ENCODE results near the gene THSD4.

THSD4 gene

DNA sequence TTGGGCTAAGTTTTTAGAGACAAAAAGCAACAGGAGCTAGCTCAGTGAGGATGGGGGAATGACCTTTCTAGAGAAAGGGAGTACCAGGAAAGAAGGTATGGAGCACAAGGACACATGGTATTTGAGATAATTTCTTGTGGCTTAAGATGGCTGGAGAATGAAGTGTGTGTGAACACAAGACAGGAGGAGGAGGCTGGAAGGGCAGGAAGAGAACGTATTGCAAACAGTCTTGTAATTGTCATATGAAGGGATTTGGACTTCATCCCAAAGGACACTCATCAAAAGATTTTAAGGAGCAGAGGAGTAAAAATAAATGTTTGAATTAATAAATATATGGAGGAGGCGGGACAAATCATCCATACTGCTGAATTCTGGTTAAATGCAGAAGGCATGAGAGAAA lies 426.5 kb downstream of the THSD4 start:
- H3K4me3 ChIP-seq (ENCODE audit: low read depth in 1 of 2, low read length in 2 of 2), result no peak overlapping the region
- H3K36me3 ChIP-seq (ENCODE audit: insufficient read depth, low read length), result no peaks in the 10 kb centered on the region
- no peaks in the 10 kb centered on the region for H3K27me3 ChIP-seq (ENCODE audit: control insufficient read depth in 1 of 2, insufficient read depth in 2 of 2, low read length in 2 of 2)
- H3K9me3 ChIP-seq (ENCODE audit: low read length), result no peaks in the 10 kb centered on the region
- peaks cover under 1% of the 10 kb centered on the region for H3K4me1 ChIP-seq (ENCODE audit: insufficient read depth, low read length)
- no peak overlapping the region for H3K27ac ChIP-seq (ENCODE audit: low read depth, low read length)
- no peak overlapping the region for H3K9ac ChIP-seq (ENCODE audit: low read length)

DNA sequence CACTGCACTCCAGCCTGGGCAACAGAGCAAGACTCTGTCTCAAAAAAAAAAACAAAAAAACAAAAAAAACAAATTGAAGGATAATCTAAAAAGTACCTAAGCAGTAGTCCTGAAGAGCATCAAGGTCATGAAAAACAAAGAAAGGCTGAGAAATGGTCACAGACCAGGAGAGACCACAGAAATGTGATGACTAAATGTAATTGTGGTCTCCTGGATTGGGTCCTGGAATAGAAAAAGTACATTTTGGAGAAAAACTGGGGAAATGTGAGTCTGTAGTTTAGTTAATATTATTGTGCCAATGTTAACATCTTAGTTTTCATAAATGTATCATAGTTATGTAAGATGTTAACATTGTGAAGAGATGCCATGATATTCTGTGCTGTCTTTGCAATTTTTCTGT lies 427.6 kb downstream of the THSD4 start:
- Histone ChIP-seq H3K9me3 (ENCODE audit: low read length) (no peaks in the 10 kb centered on the region), H3K27ac (ENCODE audit: low read depth, low read length) (no peak overlapping the region), H3K36me3 (ENCODE audit: insufficient read depth, low read length) (no peaks in the 10 kb centered on the region), H3K4me3 (ENCODE audit: low read depth in 1 of 2, low read length in 2 of 2) (no peak overlapping the region), H3K9ac (ENCODE audit: low read length) (no peak overlapping the region), H3K27me3 (ENCODE audit: control insufficient read depth in 1 of 2, insufficient read depth in 2 of 2, low read length in 2 of 2) (no peaks in the 10 kb centered on the region), H3K4me1 (ENCODE audit: insufficient read depth, low read length) (peaks cover 11% of the 10 kb centered on the region)

GRCh38 chr15:71543413-71543812 lies 428.1 kb downstream of the THSD4 start:
- H3K27me3 ChIP-seq (ENCODE audit: control insufficient read depth in 1 of 2, insufficient read depth in 2 of 2, low read length in 2 of 2), result no peaks in the 10 kb centered on the region
- H3K27ac ChIP-seq (ENCODE audit: low read depth, low read length), result no peak overlapping the region
- no peaks in the 10 kb centered on the region for H3K36me3 ChIP-seq (ENCODE audit: insufficient read depth, low read length)
- peaks cover 11% of the 10 kb centered on the region for H3K4me1 ChIP-seq (ENCODE audit: insufficient read depth, low read length)
- no peaks in the 10 kb centered on the region for H3K9me3 ChIP-seq (ENCODE audit: low read length)
- H3K4me3 ChIP-seq (ENCODE audit: low read depth in 1 of 2, low read length in 2 of 2), result no peak overlapping the region
- H3K9ac ChIP-seq (ENCODE audit: low read length), result no peak overlapping the region

DNA sequence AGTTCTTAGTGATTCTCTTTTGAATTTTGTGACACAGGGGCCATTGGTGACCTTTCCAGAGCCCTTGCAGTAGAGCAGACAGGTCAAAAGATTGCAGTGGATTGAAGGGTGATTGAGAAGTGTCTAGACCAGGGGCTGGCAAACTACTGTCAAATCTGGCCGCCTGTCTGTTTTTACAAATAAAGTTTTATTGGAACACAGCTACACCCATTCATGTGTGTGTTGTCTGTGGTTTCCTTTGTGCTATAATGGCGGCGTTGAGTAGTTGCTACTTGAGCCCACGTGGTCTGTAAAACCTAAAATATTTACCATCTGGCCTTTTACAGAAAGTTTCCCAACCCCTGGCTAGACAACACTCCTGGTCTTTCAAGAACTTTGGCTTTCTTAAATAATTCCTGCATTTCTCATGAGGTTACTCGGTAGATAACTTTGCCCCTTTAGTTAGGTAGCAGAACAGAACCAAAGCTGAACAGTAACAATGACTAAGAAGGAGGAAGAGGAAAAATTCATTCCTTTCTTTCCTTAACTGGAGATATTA lies 430.0 kb downstream of the THSD4 start:
- Histone ChIP-seq H3K36me3 (ENCODE audit: insufficient read depth, low read length) (no peaks in the 10 kb centered on the region), H3K4me1 (ENCODE audit: insufficient read depth, low read length) (peaks cover 11% of the 10 kb centered on the region), H3K4me3 (ENCODE audit: low read depth in 1 of 2, low read length in 2 of 2) (no peak overlapping the region), H3K27ac (ENCODE audit: low read depth, low read length) (no peak overlapping the region), H3K27me3 (ENCODE audit: control insufficient read depth in 1 of 2, insufficient read depth in 2 of 2, low read length in 2 of 2) (no peaks in the 10 kb centered on the region), H3K9me3 (ENCODE audit: low read length) (no peaks in the 10 kb centered on the region), H3K9ac (ENCODE audit: low read length) (no peak overlapping the region)

DNA sequence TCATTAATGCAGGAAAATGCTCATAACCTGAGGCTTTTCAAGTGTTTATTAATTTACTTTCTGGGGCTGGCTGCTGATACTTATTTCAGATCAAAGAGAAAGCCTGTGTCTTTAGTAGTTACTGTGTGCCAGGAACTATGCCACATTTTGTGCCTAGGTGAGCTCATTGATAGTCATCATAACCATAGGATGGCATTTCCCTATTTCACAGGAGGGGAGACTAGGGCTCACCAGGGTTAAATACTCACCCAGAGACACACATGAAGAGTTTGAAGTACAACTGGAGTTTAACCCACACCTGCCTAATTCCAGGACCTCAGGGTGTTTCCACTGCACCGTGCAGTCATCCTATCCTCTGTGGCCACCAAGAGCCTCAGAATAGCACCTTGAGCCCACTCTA lies 430.7 kb downstream of the THSD4 start:
- Histone ChIP-seq H3K4me3 (ENCODE audit: low read depth in 1 of 2, low read length in 2 of 2) (no peak overlapping the region), H3K9me3 (ENCODE audit: low read length) (no peaks in the 10 kb centered on the region), H3K27ac (ENCODE audit: low read depth, low read length) (no peak overlapping the region), H3K4me1 (ENCODE audit: insufficient read depth, low read length) (peaks cover 11% of the 10 kb centered on the region), H3K27me3 (ENCODE audit: control insufficient read depth in 1 of 2, insufficient read depth in 2 of 2, low read length in 2 of 2) (no peaks in the 10 kb centered on the region), H3K9ac (ENCODE audit: low read length) (no peak overlapping the region), H3K36me3 (ENCODE audit: insufficient read depth, low read length) (no peaks in the 10 kb centered on the region)

- Histone ChIP-seq H3K27me3 (ENCODE audit: control insufficient read depth in 1 of 2, insufficient read depth in 2 of 2, low read length in 2 of 2) (no peaks in the 10 kb centered on the region), H3K4me1 (ENCODE audit: insufficient read depth, low read length) (peaks cover 11% of the 10 kb centered on the region), H3K36me3 (ENCODE audit: insufficient read depth, low read length) (no peaks in the 10 kb centered on the region), H3K4me3 (ENCODE audit: low read depth in 1 of 2, low read length in 2 of 2) (no peak overlapping the region), H3K27ac (ENCODE audit: low read depth, low read length) (no peak overlapping the region), H3K9ac (ENCODE audit: low read length) (no peak overlapping the region), H3K9me3 (ENCODE audit: low read length) (no peaks in the 10 kb centered on the region)
These were observed 431.7 kb downstream of the THSD4 start for GRCh38 chr15:71547011-71547410.

DNA sequence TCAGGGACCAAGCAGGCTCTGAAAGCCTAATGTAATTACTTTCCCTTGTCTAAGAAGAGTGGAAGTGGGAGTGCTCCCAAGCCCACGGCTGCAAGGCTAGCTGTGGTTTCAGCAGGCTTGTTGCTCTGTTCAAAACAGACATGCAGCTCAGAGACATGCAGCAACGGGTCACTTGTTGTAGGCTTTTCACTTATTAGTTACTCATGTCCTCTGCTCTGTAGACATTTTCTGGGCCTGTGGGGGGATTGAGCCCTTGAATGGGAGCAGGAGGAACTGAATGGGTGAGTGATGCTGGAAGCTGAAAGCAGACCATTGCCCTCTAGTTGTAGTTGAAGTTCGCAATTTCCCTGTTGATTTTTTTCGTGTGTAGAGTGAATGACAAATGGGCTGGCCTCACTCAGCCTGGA lies 433.1 kb downstream of the THSD4 start:
- H3K27me3 ChIP-seq (ENCODE audit: control insufficient read depth in 1 of 2, insufficient read depth in 2 of 2, low read length in 2 of 2), result no peaks in the 10 kb centered on the region
- peaks cover 11% of the 10 kb centered on the region for H3K4me1 ChIP-seq (ENCODE audit: insufficient read depth, low read length)
- no peak overlapping the region for H3K27ac ChIP-seq (ENCODE audit: low read depth, low read length)
- no peak overlapping the region for H3K4me3 ChIP-seq (ENCODE audit: low read depth in 1 of 2, low read length in 2 of 2)
- no peaks in the 10 kb centered on the region for H3K9me3 ChIP-seq (ENCODE audit: low read length)
- H3K36me3 ChIP-seq (ENCODE audit: insufficient read depth, low read length), result no peaks in the 10 kb centered on the region
- no peak overlapping the region for H3K9ac ChIP-seq (ENCODE audit: low read length)

DNA sequence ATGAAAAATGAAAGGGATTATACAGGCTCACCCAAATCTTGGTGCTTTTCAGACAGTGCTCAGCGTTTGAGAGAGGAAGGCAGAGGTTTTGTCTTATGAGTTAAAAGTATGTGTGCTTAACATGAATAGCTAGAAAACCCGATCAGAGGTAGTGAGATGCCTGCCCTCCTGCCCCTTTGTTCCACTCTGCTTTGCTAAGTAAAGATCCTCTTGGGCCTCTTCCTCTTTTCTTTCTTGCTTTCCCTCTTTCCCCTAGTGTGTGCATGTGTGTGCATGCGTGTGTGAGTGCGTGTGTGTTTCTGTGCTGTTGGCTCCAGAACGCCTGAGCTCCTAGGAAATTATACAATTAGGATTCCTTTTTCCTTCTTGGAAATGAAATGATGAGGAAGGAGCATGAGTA lies 433.8 kb downstream of the THSD4 start:
- Histone ChIP-seq H3K4me1 (ENCODE audit: insufficient read depth, low read length) (peaks cover 11% of the 10 kb centered on the region), H3K4me3 (ENCODE audit: low read depth in 1 of 2, low read length in 2 of 2) (no peak overlapping the region), H3K27ac (ENCODE audit: low read depth, low read length) (no peak overlapping the region), H3K27me3 (ENCODE audit: control insufficient read depth in 1 of 2, insufficient read depth in 2 of 2, low read length in 2 of 2) (no peaks in the 10 kb centered on the region), H3K9me3 (ENCODE audit: low read length) (no peaks in the 10 kb centered on the region), H3K36me3 (ENCODE audit: insufficient read depth, low read length) (no peaks in the 10 kb centered on the region), H3K9ac (ENCODE audit: low read length) (no peak overlapping the region)

GRCh38 chr15:71549697-71550096 lies 434.4 kb downstream of the THSD4 start:
- no peak overlapping the region for H3K4me3 ChIP-seq (ENCODE audit: low read depth in 1 of 2, low read length in 2 of 2)
- no peaks in the 10 kb centered on the region for H3K9me3 ChIP-seq (ENCODE audit: low read length)
- no peak overlapping the region for H3K27ac ChIP-seq (ENCODE audit: low read depth, low read length)
- no peaks in the 10 kb centered on the region for H3K36me3 ChIP-seq (ENCODE audit: insufficient read depth, low read length)
- peaks cover 11% of the 10 kb centered on the region for H3K4me1 ChIP-seq (ENCODE audit: insufficient read depth, low read length)
- H3K27me3 ChIP-seq (ENCODE audit: control insufficient read depth in 1 of 2, insufficient read depth in 2 of 2, low read length in 2 of 2), result no peaks in the 10 kb centered on the region
- no peak overlapping the region for H3K9ac ChIP-seq (ENCODE audit: low read length)

- H3K4me3 ChIP-seq (ENCODE audit: low read depth in 1 of 2, low read length in 2 of 2), result no peak overlapping the region
- no peaks in the 10 kb centered on the region for H3K9me3 ChIP-seq (ENCODE audit: low read length)
- H3K36me3 ChIP-seq (ENCODE audit: insufficient read depth, low read length), result no peaks in the 10 kb centered on the region
- peaks cover 11% of the 10 kb centered on the region for H3K4me1 ChIP-seq (ENCODE audit: insufficient read depth, low read length)
- H3K9ac ChIP-seq (ENCODE audit: low read length), result no peak overlapping the region
- H3K27ac ChIP-seq (ENCODE audit: low read depth, low read length), result no peak overlapping the region
- no peaks in the 10 kb centered on the region for H3K27me3 ChIP-seq (ENCODE audit: control insufficient read depth in 1 of 2, insufficient read depth in 2 of 2, low read length in 2 of 2)
These were observed 436.3 kb downstream of the THSD4 start for GRCh38 chr15:71551566-71551965.

GRCh38 chr15:71559098-71559497 lies 443.8 kb downstream of the THSD4 start:
- H3K9ac ChIP-seq (ENCODE audit: low read length), result no peak overlapping the region
- no peak overlapping the region for H3K27ac ChIP-seq (ENCODE audit: low read depth, low read length)
- no peaks in the 10 kb centered on the region for H3K9me3 ChIP-seq (ENCODE audit: low read length)
- H3K36me3 ChIP-seq (ENCODE audit: insufficient read depth, low read length), result no peaks in the 10 kb centered on the region
- H3K4me1 ChIP-seq (ENCODE audit: insufficient read depth, low read length), result no peaks in the 10 kb centered on the region
- H3K27me3 ChIP-seq (ENCODE audit: control insufficient read depth in 1 of 2, insufficient read depth in 2 of 2, low read length in 2 of 2), result no peaks in the 10 kb centered on the region
- H3K4me3 ChIP-seq (ENCODE audit: low read depth in 1 of 2, low read length in 2 of 2), result no peak overlapping the region

DNA sequence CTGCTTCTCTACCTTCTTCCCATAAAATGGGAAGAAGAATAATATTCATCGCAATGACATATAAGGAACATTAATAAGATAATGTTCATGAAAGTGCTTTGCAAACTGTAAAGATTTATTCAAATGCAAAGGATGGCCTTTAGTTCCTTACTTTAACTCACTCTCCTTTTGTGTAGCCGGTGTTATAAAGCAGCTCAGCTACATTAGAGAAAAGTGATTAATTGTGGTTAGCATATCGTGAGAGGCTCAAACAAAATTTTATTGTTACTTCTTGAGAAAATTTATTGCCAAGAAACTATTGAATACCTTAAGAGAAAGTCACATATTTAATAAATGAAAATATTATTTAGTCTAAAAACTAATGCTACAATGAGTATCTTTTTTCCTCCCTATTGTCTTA lies 444.3 kb downstream of the THSD4 start:
- Histone ChIP-seq H3K4me1 (ENCODE audit: insufficient read depth, low read length) (no peaks in the 10 kb centered on the region), H3K9me3 (ENCODE audit: low read length) (no peaks in the 10 kb centered on the region), H3K27me3 (ENCODE audit: control insufficient read depth in 1 of 2, insufficient read depth in 2 of 2, low read length in 2 of 2) (no peaks in the 10 kb centered on the region), H3K4me3 (ENCODE audit: low read depth in 1 of 2, low read length in 2 of 2) (no peak overlapping the region), H3K9ac (ENCODE audit: low read length) (no peak overlapping the region), H3K36me3 (ENCODE audit: insufficient read depth, low read length) (no peaks in the 10 kb centered on the region), H3K27ac (ENCODE audit: low read depth, low read length) (no peak overlapping the region)

All from muscle layer of colon (tissue), 2 donors.